Neutrophil (primary cell): Measurements from ENCODE around the gene FRMD6.

Source experiments
- H3K27ac ChIP-seq: fragments of 200-600 bp; sonication (generic); 2 replicates; pipeline ENCODE4 v1.5.1; 2016; ENCODE audit warnings: mild to moderate bottlenecking, moderate library complexity
- H3K27me3 ChIP-seq: fragments of 200-600 bp; sonication (generic); 2 replicates; pipeline ENCODE4 v1.6.0; 2016; ENCODE audit warnings: mild to moderate bottlenecking
- H3K36me3 ChIP-seq: fragments of 200-600 bp; sonication (generic); 2 replicates; pipeline ENCODE4 v1.5.1; 2017
- H3K4me1 ChIP-seq, 2 experiments: fragments of 200-600 bp in 1 of 2; sonication (generic) in 1 of 2; 1 replicate in 1 of 2; 2 replicates in 1 of 2; pipeline versions ENCODE4 v1.5.1 to v1.6.1; 2013 to 2016; ENCODE audit warnings: low read depth in 1 of 2, low read length in 1 of 2, mild to moderate bottlenecking in 1 of 2, moderate library complexity in 1 of 2; ENCODE audit not compliant: control insufficient read depth in 1 of 2, insufficient read depth in 1 of 2
- H3K4me3 ChIP-seq, 2 experiments: fragments of 200-600 bp in 1 of 2; sonication (generic) in 1 of 2; 1 replicate in 1 of 2; 2 replicates in 1 of 2; pipeline ENCODE4 v1.5.1; 2013 to 2016; ENCODE audit warnings: low read depth in 1 of 2, low read length in 1 of 2, mild to moderate bottlenecking in 1 of 2, moderate library complexity in 1 of 2
- H3K9me3 ChIP-seq: fragments of 200-600 bp; sonication (generic); 2 replicates; pipeline ENCODE4 v1.5.1; 2016
- TF ChIP-seq, protein P1 (sequence below): fragments of 200-600 bp; sonication (generic); IDR thresholded peaks from 2 replicates; pipeline ENCODE4 v1.5.1; 2016; ENCODE audit warnings: antibody characterized with exemption

The FRMD6 gene

DNA sequence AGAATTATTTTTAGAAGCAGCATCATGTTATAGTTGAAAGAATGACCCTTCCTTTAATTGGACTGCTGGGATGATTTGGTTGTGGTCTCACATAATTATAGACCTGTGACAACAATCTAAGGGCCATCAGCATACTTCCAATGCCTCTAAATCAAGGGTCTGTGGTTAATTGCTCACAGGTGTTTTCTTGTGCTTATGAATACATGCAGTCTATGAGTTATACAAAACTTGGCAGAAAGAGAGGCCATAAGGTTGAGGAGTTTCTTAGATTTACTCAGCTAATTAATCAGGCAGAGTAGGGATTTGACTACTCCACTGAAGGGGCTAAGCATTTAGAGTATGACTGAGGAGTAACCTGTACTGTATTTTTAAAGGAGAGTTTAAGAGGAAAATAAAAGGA is 37.0 kb upstream of the FRMD6 start:
- TF ChIP-seq, protein P1, sequence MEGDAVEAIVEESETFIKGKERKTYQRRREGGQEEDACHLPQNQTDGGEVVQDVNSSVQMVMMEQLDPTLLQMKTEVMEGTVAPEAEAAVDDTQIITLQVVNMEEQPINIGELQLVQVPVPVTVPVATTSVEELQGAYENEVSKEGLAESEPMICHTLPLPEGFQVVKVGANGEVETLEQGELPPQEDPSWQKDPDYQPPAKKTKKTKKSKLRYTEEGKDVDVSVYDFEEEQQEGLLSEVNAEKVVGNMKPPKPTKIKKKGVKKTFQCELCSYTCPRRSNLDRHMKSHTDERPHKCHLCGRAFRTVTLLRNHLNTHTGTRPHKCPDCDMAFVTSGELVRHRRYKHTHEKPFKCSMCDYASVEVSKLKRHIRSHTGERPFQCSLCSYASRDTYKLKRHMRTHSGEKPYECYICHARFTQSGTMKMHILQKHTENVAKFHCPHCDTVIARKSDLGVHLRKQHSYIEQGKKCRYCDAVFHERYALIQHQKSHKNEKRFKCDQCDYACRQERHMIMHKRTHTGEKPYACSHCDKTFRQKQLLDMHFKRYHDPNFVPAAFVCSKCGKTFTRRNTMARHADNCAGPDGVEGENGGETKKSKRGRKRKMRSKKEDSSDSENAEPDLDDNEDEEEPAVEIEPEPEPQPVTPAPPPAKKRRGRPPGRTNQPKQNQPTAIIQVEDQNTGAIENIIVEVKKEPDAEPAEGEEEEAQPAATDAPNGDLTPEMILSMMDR = no peak

DNA sequence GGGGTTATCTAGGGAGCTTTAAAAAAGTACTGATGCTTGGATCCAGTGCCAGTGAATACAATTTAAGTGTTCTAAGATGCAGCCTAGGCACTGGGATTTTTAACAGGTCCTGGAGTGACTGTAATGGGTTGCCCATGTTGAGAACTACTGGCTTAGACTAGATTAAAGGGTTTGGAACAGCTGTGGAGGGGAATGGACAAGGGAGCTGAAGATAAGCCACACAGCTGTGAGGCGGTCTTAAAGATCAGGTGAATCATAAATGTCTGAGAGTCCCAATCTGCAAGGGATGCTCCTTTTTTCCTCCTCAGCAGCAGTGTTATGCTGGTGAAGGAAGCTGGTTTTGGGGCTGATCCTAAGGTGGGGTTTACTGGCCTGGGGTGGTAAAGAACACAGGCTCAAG is 35.5 kb upstream of the FRMD6 start:
- Histone ChIP-seq H3K4me3 (no peak overlapping the region), H3K27ac (no peak overlapping the region), H3K9me3 (no peaks in the 10 kb centered on the region), H3K4me1 (no peaks in the 10 kb centered on the region), H3K27me3 (no peaks in the 10 kb centered on the region), H3K36me3 (no peaks in the 10 kb centered on the region)
- TF ChIP-seq, protein P1 = no peak

More for the DNA sequence above, 37.0 kb upstream of the FRMD6 start:
- Histone ChIP-seq H3K36me3 (no peaks in the 10 kb centered on the region), H3K27ac (no peak overlapping the region), H3K4me3 (no peak overlapping the region), H3K9me3 (no peaks in the 10 kb centered on the region), H3K4me1 (no peaks in the 10 kb centered on the region), H3K27me3 (no peaks in the 10 kb centered on the region)

DNA sequence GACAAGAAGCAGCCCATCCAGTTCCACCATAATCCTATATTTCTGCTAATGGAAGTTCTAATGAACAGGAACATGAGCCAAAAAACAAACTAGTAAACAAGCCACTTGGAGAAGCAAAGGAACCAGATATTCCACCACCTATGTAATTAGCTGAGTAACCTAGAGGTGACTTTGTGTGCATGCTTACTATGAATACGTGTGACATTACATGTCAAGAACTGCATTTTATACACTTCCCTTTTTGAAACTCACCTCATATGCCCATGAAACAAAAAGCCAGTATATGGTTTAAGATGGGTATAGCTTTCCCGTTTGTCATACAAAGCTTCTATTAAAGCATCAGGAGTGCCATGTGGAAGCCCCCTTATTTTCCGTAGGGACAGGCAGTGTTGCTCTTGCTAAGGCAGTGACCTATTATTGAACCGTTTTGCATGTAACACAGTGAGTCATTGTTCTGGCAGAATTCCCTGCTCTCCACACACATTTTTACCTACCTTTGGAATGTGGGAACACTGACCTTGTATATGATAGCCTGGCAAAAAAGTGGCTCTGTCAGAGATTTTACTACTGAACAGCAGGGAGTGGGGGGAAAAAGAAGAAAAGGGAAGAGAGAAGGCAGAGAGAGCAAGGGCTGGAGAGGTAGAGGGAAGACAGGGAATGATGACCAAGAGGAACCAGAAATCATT is 34.8 kb upstream of the FRMD6 start:
- Histone ChIP-seq H3K36me3 (no peaks in the 10 kb centered on the region), H3K4me1 (no peaks in the 10 kb centered on the region), H3K27ac (no peak overlapping the region), H3K4me3 (no peak overlapping the region), H3K9me3 (no peaks in the 10 kb centered on the region), H3K27me3 (no peaks in the 10 kb centered on the region)
- TF ChIP-seq, protein P1 = no peak

DNA sequence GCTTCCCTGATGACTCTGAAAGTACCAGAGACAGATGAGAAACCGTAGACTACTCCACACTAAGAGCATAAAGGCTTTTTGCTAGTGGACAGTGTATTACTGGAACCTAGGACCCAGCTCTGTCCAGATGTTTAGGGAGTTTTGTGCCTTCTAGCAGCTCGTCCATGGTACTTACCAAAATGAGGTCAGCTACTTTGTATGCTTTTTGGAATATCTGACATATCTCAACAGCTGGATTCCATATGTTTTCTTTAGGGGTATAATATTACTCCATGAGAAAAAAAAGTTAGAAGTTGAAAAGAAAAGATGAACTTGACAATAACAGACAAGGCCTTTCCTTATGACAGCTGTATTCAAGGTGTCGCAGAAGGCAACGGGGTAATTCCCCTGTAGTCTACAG is 32.1 kb upstream of the FRMD6 start:
- TF ChIP-seq, protein P1 = no peak
- Histone ChIP-seq H3K4me3 (no peak overlapping the region), H3K27ac (no peak overlapping the region), H3K9me3 (no peaks in the 10 kb centered on the region), H3K36me3 (no peaks in the 10 kb centered on the region), H3K4me1 (no peaks in the 10 kb centered on the region), H3K27me3 (no peaks in the 10 kb centered on the region)

DNA sequence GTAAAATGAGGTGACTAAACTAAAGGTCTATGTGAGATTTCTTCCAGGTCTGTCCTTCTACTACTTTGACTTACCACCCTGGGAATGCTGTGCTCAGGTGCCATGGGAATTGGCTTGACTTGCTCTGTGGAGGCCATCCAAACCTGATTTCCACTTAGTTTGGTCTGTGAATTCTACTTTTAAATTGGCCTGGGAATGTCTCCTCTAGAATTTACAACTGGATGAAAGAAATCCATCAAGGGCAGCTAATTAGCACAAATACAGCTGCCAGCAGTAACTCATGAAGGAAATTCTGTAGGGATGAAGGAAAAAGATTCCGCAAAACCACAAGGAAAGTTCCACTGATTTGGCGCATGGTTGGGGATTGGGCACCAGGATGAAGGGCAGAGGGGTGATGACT is 31.7 kb upstream of the FRMD6 start:
- Histone ChIP-seq H3K36me3 (no peaks in the 10 kb centered on the region), H3K4me1 (no peaks in the 10 kb centered on the region), H3K9me3 (no peaks in the 10 kb centered on the region), H3K27me3 (no peaks in the 10 kb centered on the region), H3K27ac (no peak overlapping the region), H3K4me3 (no peak overlapping the region)
- TF ChIP-seq, protein P1 = no peak
